ENCODE measurements around the gene YPEL2.
"Not testable (repeated sequence)": the region's sequence is repeated elsewhere in the genome, so short reads cannot be mapped to it uniquely, and the experiment has no call there.

Gene YPEL2, protein sequence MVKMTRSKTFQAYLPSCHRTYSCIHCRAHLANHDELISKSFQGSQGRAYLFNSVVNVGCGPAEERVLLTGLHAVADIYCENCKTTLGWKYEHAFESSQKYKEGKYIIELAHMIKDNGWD

DNA sequence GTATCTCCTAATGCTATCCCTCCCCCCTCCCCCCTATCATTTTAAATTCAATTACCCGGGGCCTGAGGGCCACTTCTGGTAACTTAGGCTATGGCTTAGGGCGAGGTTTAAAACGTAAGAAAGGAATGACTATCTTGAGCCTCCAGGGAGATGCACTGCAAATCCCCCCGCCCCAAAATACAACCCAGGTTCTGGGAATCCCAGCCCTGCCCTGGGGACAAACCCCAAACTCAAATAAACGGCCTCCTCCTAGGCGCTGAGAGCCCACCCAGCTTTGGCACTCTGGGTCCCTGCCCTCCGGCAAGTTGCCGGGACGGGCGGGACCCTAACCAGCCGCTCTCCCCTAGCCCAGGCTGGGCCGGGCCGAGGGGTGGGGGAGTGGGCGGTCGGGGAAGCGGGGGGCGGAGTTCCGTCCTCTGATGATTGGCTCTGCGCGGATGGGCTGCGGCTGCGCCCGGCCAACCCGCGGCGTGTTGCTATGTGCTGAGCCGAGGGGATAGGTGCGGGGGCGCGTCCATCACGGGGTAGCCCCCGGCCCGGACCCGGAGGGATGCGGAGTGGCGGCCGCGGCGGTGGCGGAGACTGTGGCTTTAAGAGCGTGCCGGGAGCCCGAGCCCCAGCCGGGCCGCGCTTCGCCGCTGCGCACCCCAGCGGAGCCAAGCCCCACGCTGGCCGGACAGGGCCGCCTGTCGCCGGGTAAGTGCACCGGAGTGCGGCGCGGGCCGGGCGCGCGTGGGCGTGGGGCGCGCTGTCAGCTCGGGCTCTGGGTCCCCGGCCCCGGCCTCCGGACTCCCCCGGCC lies at the start of gene YPEL2:
YPEL2 (plus strand) TSS at position 527 of the 800 bp plus-strand sequence. CDS start 21,755 bp downstream, outside the sequence.
- DNase-seq = peak; percentile 94 to 95

DNA sequence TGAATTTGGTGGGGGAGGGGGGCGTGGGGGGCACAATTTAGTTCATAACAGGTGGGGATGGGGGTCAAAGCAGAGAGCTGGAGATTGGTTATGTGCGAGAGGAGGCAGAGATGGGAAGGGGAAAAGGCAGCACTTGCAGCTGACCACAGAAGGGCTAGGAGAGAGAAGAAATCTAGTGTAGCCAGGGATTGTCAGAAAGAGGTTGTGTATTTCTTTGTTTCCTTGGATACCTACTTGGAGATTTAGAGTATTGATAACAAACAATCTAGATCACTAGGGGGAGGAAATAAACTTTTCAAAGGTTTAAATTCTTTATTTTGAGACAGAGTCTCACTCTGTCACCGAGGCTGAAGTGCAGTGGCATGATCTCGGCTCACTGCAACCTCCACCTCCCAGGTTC lies 47.1 kb upstream of the YPEL2 start:
- no peak for DNase-seq

DNA sequence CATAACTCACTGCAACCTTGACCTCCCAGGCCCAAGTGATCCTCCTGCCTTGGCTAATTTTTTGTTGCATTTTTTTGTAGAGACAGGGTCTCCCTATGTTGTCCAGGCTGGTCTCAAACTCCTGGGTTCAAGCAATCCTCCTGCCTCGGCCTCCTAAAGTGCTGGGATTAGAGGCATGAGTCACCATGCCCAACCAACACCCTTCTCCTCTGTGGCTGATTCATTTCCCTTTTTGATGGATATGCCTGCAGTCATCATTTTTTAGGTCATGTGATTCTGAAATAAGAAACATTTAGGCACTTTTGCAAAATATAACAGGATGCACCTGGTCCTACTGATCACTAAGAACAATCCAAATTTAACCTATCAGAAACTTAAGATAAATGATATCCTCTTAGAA lies 44.0 kb upstream of the YPEL2 start:
- DNase-seq = peak; percentile 68

DNA sequence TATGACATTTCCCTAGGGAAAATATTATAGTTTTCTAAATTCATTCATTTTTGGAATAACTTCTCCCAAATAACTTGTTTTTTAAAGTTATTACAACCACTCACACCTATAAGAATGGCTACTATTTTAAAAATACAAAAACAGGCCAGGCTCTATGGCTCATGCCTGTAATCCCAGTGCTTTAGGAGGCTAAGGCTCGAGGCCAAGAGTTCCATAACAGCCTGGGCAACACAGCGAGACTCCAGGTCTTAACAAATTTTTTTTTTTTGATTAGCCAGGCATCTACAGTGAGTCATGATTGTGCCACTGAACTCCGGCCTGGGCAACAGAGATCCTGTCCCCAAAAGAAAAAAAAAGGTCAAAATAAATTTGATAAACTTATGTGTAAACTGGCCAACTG lies 43.6 kb upstream of the YPEL2 start:
- DNase-seq = no peak

DNA sequence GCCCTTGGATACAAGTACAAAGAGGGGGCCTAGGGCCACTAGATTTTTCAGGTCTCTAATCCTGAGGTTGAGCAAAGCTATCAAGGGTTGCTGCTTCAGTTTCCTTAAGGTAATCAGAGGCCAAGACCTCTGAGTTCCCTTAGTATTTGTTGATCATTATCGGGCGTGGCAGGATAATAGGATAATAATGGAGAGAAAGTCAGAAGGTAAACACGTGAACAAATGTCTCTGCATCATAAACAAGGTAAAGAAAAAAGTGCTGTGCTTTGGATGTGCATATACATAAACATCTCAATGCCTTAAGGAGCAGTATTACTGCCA lies 41.5 kb upstream of the YPEL2 start:
- DNase-seq = no peak

DNA sequence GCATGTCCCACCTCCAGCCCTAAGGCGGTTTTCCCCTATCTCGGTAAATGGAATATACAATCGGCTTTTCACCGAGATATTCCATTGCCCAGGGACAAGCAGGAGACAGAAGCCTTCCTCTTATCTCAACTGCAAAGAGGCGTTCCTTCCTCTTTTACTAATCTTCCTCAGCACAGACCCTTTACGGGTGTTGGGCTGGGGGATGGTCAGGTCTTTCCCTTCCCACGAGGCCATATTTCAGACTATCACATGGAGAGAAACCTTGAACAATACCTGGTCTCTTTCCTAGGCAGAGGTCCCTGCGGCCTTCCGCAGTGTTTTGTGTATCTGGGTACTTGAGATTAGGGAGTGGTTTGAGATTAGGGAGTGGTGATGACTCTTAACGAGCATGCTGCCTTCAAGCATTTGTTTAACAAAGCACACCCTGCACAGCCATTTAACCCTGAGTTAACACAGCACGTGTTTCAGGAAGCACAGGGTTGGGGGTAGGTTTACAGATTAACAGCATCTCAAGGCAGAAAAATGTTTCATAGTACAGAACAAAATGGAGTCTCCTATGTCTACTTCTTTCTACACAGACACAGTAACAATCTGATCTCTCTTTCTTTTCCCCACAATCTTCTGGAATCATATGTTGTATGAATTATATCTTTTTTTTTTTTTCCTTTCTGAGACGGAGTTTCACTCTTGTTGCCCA lies 41.0 kb upstream of the YPEL2 start:
- not testable (repeated sequence) for DNase-seq

DNA sequence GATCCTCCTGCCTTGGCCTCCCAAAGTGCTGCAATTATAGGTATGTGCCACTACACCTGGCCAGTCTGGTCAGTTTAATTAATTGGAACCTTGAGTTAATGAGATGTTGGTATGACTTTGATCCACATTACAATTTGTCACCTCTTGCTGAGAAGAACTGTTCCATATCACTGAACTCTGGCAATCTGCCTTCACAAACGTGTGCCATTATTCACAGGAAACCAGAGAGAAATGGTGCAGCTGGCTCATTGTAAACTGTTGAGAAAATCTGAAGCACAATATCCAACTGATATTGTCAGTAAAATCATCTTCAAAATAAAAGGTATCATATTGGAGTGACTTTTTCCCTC lies 39.3 kb upstream of the YPEL2 start:
- no peak for DNase-seq

DNA sequence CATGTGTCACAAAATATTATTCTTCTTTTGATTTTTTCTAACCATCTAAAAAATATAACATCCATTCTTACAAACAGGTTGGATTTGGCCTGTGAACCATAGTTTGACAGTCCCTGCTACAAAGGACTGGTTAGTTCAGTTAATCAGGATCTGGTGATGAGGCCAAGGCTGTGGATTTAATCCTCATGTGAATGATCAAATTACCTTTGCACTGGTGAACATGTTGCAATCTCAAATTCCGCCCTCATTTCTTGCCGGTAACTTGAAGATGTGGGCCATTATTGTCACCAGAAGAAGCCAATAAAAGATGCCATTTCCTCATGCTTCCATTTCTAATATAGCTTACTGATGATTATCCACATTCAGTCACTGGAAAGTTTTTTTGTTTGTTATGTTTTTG lies 35.3 kb upstream of the YPEL2 start:
- no peak for DNase-seq

DNA sequence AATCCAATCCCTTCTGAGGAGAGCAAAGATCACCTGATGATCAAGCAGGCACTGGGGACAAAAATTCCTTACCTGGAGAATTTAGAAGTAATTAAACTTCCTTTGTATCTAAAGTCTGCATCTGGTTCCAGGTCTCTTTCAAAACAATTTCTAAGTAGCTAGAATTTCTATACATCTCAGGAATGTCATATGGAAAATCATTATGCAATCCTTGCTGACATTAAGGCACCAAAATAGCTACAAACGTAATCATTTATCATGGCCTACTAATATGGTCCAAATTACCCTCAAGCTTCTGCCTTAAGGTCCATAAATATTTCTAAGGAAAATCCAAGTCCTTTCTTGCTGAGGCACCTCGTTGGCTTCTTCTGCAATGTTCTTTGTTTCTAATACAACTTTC lies 32.9 kb upstream of the YPEL2 start:
- no peak for DNase-seq

DNA sequence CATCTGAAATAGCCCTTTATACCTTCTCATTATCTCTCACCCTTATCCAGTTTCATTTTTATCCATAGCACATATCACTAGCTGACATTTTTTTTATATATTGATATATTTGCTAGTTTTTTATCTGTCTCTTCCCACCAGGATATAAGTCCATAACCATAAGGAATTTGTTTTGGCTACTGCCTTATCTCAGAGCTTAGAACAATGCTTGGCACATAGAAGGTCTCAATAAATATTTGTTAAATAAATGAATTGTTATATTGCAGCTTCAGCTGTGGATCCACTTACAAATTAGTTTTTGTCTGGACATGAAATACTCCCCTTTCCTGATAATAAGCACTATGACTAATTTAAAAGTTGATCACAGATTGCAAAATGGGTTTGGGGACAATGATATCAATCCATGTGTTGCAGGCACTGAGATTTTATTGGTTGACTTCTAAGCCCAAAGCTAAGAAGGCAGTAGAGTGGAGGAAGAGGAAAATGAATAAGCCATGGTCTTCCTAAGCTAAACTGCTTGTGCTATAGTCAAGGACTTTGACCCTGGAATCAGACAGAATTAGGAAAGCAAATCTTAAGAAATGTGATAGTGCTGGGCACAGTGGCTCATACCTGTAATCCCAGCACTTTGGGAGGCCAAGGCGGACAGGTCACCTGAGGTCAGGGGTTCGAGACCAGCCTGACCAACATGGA lies 31.9 kb upstream of the YPEL2 start:
- DNase-seq = no peak

DNA sequence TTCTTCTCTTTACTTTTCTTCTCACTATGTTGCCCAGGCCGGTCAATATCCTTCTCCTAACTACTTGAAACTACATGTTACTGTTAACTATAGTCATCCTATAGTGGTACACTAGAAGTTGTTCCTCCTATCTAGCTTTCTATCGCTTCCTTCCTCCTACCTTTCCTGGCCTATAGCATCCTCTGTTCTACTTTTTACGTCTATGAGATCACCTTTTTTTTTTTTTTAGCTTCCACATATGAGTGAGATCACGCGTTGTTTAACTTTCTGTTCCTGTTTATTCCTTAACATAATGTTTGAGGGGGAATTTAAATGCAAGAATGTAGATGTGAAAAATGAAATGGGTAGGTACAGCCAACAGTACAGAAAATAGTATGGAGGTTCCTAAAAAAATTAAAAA lies 30.5 kb upstream of the YPEL2 start:
- DNase-seq = no peak

DNA sequence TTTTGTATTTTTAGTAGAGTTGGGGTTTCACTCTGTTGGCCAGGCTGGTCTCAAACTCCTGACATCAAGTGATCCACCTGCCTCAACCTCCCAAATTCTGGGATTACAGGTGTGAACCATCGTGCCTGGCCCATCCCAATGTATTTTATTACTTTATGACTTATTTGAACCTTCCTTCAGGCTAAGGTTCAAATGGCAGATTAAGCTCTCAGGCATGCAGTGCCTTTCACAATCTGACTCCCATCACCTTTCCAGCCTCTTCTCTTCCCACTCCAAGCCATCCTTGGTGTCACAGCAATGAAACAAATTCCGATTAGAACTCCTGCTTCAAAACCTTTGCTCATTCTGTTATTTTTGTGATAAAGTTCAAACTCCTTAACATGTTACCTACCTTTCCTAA lies 26.6 kb upstream of the YPEL2 start:
- DNase-seq = no peak

DNA sequence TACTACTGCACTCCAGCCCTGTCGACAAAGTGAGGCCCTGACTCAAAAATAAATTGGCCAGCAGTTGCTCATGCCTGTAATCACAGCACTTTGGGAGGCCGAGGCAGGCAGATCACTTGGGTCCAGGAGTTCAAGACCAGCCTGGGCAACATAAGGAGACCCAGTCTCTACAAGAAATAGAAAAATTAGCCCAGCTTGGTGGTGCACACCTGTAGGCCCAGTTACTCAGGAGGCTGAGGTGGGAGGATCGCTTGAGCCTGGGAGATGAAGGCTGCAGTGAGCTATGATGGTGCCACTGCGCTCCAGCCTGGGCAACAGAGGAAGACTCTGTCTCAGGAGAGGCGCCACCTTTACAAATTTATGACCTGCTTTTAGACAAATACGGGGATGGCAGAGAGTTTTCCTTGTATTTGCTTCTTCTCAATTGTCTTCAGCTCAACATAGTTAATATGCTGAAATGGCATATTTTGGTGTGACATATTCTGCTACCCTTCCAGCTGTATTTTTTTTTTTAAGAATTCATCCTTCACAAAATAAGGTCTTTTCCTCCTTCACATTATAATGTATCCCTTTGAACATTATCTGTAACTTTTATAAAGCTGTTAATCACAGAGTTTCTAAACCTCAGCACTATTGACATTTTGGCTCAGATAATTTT lies 21.1 kb upstream of the YPEL2 start:
- DNase-seq = no peak

DNA sequence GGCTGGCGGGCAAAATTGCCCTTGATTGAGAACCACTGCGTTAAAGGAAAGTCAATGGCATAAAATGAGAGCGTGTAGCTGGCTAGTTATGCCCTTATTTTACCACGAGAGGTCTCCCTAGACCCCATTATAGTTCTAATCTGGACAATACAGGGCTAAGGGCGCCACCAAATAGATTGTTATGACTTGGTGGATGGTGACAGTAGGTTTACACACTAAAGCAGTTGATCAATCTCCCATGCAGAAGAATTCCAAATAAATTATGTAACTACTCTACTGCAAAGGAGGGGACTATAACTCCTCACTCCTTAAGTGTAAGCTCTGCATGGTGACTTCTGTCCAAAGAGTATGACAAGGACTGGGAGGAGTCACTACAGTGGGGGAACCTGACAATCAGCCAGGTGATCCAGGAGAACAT lies 20.4 kb upstream of the YPEL2 start:
- DNase-seq = peak; percentile 88 to 96

DNA sequence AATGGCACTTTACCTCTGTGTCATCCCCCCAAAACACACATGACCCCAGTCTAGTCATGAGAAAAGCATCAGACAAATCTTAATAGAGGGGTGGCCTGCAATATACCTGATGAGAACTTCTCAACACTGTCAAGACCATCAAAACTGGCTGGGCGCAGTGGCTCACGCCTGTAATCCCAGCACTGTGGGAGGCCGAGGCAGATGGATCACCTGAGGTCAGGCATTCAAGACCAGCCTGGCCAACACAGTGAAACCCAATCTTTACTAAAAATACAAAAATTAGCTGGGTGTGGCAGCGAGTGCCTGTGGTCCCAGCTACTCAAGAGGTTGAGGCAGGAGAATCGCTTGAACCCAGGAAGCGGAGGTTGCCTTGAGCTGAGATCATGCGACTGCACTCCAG lies 19.9 kb upstream of the YPEL2 start:
- DNase-seq = not testable (repeated sequence)

DNA sequence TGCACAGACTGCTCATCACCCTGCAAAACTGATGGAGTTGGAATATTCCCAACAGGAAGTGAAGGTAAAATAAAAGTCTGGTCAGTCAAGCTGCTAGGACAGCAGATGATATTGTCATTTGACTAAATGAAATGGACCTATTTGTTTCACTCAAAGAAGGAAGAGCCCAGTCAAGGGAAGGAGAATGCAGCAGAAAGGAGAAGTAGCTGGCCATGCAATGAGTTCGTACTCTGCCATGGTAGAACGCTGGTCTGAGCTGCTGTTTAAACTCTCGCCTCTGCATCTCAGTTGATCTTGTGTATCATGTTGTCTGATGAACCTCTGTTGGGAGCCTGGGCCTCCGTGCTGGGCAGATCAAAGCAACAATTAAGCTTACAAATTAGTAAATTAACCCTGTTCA lies 15.6 kb upstream of the YPEL2 start:
- DNase-seq = peak; percentile 53 to 67

DNA sequence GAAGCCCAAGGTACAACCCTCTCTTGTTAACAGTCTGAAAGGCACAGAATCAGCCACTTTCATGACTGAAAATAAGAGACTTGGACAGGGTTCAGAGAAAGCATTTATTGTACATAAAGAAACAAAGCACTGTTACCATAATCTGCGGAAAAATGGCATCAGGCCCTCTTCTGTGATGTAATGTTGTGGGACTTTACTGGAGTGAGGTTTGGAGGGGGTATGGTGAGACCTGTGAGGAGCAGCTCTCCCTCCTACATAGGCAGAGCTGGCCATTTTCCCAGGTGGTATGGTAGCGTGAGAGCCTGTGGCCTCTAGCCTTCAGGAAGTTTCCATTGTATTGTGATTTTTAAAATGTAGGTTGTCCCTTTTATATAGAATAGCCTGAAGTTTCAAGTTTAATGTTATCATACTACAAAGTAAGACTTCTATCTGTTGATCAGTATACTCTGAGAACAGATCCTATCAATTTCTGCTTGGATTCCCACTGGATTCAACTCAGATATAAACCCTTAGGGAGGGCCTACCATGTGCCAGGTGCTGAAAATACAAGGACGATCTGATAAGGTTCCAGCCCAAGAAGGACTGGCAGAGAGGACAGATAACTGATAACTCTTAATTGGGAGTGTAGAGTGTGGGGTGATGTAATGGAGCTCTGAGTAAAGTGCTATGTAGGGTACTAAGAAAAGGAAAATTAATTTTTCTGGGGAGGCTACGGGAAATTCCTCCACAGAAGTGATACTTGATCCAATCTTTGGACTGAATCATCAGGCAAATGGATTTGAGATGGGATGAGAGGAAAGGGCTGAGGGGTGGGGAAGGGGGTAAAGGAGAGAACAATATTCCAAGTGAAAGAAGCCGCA lies 4.1 kb upstream of the YPEL2 start:
- no peak for DNase-seq

DNA sequence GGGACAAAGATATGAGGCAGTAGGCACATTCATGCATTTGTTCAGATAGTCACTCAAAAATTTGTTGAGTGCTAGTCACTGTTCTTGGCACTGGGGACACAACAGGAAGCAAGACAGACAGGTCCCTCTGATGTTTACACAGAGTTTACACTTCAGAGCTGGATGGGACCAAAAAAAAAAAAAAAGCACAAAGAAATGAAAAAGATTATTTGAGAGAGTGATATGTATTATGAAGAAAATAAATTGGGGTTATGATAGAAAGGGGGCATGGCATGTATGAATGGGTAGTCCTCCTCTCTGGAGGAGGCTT lies 3.5 kb upstream of the YPEL2 start:
- no peak for DNase-seq

DNA sequence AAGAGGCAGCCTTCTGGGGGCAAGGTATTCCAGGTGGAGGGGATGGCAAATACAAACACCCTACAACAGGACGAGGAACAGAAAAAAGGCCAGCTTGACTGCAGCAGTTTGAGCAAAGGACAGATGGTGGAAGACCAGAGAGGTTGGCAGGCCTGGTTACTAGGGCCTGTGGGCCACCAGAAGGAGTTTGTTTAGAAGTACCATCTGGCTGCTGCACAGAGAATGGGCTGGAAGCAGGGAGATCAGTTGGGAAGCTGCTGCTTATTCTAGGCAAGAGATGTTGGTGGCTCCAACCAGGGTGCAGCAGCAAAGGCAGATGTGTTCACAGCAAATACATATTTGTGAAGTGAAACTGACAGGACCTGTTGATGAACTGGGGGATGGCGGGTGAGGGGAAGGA lies 2.9 kb upstream of the YPEL2 start:
- no peak for DNase-seq

DNA sequence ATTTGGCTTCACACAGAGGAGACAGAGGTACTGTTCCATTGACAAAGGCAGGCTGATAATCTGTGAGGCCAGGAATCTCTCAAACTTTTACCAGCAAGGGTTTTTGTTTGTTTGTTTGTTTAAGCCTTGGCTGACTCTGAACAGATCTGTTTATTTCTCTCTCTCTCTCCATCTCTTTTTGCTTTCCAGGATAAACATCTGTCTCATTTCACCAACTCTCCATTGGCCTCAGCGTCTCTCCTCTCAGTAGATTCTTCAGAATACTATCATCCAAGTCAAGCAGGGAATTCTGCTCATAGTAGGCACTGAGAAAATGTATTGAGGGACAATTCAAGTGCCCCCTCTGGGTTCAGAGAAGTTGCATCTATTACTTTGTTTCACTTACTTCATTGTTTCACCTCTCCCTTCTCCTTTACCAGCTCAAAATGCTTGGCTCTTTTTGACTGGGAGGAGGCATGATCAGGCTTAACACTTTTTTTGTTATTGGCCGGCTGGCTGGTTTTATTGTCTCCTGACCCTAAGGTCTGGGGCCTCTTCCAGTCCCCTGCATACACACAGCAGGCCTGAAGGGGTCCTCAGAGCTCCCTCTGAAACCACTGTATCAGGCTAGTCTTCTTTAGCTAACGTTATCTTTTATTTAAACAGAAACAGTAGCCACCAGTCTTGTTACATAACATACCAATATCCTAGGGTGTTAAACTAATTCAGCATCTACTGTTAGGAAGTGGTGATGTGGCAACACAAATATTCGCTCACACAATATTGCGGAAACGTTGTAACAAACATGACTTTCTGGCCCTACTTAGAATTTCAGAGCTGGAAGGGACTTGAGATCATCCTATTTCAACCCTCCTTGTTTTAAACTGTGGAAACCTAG lies 2.0 kb upstream of the YPEL2 start:
- DNase-seq = peak; percentile 85 to 86

Data from Kasumi-1 (cell line).